GM12873 (cell line): Measurements from ENCODE around the gene SLC10A3.

Source experiments
- TF ChIP-seq, protein P1 (sequence below): IDR thresholded peaks from 2 replicates; pipeline ENCODE4 v1.5.1; 2012; ENCODE audit warnings: low read depth, mild to moderate bottlenecking, moderate library complexity, low read length, control low read depth; ENCODE audit not compliant: insufficient read depth; ENCODE audit errors: missing control alignments

Gene SLC10A3

DNA sequence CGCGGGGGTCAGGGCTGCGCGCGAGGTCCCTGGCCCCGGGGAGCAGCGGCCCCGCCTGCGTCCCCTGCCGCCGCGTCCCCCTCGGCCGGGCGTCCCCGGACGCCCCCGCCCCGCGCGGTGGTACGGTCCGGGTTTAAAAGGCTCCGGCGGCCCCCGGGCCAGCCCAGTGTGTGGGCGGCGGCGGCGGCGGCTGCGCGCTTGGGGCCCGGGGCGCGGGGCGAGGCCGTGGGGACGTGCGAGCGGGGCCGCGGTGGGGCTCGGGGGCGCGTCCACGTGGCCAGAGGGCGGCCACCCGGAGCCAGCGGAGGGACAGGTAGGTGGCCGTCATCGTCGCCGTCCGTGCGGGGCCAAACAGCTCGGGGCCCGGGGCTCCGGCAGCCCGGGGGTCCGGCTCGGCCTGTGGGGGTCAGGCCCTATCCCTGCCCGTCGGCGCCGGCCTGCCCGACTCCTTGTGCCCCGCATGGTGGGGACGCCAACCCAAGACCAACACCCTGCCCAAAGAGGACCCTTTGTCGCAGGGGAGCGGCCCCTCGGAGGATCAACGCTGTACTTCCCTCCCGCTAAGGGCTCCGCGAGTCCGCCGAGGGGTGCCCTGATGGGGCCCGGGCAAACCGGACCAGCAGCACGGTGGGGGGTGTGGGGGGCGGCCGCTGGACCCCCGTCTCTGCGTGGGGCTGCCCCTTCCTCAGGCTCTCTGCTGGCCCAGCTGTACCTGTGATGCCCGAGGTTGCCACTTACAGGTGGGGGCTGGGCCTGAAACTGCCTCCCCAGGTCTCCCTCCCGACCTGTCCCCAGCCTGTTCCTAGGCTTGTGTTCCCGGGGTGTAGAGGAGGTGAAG, 32.1 kb downstream of the SLC10A3 start, which contains the start of gene PLXNA3:
Gene PLXNA3 (plus strand): TSS at position 166 of the 838 bp plus-strand sequence. CDS start 1,903 bp downstream, outside the sequence.
- TF ChIP-seq, protein P1, sequence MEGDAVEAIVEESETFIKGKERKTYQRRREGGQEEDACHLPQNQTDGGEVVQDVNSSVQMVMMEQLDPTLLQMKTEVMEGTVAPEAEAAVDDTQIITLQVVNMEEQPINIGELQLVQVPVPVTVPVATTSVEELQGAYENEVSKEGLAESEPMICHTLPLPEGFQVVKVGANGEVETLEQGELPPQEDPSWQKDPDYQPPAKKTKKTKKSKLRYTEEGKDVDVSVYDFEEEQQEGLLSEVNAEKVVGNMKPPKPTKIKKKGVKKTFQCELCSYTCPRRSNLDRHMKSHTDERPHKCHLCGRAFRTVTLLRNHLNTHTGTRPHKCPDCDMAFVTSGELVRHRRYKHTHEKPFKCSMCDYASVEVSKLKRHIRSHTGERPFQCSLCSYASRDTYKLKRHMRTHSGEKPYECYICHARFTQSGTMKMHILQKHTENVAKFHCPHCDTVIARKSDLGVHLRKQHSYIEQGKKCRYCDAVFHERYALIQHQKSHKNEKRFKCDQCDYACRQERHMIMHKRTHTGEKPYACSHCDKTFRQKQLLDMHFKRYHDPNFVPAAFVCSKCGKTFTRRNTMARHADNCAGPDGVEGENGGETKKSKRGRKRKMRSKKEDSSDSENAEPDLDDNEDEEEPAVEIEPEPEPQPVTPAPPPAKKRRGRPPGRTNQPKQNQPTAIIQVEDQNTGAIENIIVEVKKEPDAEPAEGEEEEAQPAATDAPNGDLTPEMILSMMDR: no peak

- TF ChIP-seq, protein P1: no peak
Observed at GRCh38 chrX:154457491-154458115, 32.8 kb downstream of the SLC10A3 start.

DNA sequence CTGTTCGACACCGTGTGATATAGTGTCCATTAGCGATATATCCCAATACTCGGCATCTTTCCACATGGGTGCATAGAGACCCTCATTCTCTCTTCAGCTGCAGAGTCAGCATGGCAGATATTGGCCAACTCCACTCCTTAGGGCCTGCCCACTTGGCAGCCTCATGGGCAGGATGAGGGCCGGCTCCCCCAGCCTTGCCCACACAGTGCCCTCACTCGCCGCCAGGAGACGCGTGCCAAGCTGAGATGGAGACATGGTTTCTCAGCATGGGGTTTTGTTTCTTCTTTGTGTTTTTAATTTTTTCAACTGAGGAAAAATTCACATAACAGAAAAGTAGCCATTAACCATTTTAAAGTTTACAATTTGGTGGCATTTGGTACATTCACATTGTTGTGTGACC, 37.6 kb downstream of the SLC10A3 start:
- TF ChIP-seq, protein P1: no peak

- TF ChIP-seq, protein P1: no peak
Observed at GRCh38 chrX:154450312-154450711, 40.1 kb downstream of the SLC10A3 start.

DNA sequence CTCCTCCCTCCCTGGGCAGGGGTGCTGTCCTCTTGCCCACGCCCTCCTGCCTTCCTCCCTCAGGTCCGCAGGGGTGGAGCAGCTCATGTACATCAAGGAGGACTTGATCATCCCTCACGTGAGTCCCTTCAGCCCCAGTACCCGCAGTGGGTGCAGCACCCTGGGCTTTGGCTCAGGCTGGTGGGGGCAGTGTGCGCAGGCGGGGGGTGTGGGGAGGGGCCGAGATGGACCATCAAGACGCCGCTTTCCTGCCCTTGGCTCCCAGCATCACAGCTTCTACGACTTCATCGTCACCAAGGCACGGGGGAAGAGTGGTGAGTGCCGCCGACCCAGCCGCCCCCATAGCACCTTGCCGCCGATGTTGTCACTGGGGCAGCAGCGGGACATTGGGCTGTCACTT, 40.8 kb downstream of the SLC10A3 start:
- TF ChIP-seq, protein P1: no peak

DNA sequence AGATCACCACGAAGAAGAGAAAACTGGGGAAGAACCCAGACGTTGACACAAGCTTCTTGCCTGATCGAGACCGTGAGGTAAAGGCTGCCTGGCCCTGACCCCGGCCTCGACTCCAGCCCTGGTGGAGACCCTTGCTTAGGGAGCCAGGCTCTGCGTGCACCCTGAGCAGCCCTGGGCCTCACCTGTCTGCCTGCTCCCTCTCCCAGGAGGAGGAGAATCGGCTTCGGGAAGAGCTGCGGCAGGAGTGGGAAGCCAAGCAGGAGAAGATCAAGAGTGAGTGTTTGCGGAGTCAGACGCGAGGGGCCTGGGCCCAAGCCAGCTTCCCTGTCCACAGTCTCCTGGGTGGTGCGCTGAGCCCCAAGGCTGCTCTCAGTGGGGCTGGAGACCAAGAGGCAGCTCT, 41.9 kb downstream of the SLC10A3 start:
- TF ChIP-seq, protein P1: no peak

DNA sequence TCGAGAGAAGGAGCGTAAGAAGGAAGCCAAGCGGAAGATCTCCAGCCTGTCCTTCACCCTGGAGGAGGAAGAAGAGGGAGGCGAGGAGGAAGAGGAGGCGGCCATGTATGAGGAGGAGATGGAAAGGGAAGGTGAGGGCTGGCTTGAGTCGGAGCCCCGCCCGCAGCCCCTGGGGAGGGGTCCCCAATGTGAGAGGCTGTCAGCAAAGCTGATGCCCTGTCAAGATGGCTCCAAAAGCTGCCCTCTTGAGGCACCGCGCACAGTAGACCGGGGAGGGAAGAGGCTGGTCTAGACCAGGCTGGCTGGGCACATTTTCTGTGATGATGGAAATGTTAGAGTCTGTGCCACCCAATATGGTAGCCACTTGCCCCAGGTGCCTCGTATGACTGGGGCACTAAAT, 44.0 kb downstream of the SLC10A3 start:
- TF ChIP-seq, protein P1: no peak
